Hepatocyte (in vitro differentiated cells): ENCODE data around the gene SIPA1L2. TPM values are rescaled to one million over a fixed set of nuclear protein-coding genes. Genes with fewer than 3 reads are reported as not detected.

Source experiments
- DNase-seq: peaks from one replicate; pipeline ENCODE4 v3.0.0-alpha.2; 2016; ENCODE audit warnings: low spot score
- H2AFZ ChIP-seq: fragments of 200-600 bp; sonication (generic); 2 replicates; pipeline ENCODE4 v1.6.0; 2016; ENCODE audit warnings: antibody characterized with exemption, mild to moderate bottlenecking
- H3K27ac ChIP-seq: fragments of 200-600 bp; sonication (generic); 2 replicates; pipeline ENCODE4 v1.5.1; 2016; ENCODE audit warnings: mild to moderate bottlenecking
- H3K27me3 ChIP-seq: fragments of 200-600 bp; sonication (generic); 2 replicates; pipeline ENCODE4 v1.6.1; 2016
- H3K36me3 ChIP-seq: fragments of 200-600 bp; sonication (generic); replicated peaks from 2 replicates; pipeline ENCODE4 v1.5.1; 2016; ENCODE audit warnings: low read depth; ENCODE audit not compliant: insufficient read depth
- H3K4me1 ChIP-seq: fragments of 200-600 bp; sonication (generic); 2 replicates; pipeline ENCODE4 v1.5.1; 2016; ENCODE audit warnings: mild to moderate bottlenecking, moderate library complexity; ENCODE audit not compliant: insufficient read depth
- H3K4me2 ChIP-seq: fragments of 200-600 bp; sonication (generic); 2 replicates; pipeline ENCODE4 v1.6.0; 2016
- H3K4me3 ChIP-seq: fragments of 200-600 bp; sonication (generic); 2 replicates; pipeline ENCODE4 v1.5.1; 2016; ENCODE audit warnings: mild to moderate bottlenecking
- H3K79me2 ChIP-seq: fragments of 200-600 bp; sonication (generic); 2 replicates; pipeline ENCODE4 v1.6.0; 2017; ENCODE audit warnings: mild to moderate bottlenecking
- H3K9me2 ChIP-seq: fragments of 200-600 bp; sonication (generic); replicated peaks from 2 replicates; pipeline ENCODE4 v1.6.0; 2017; ENCODE audit warnings: mild to moderate bottlenecking; ENCODE audit not compliant: insufficient read depth
- H3K9me3 ChIP-seq: fragments of 200-600 bp; sonication (generic); 2 replicates; pipeline ENCODE4 v1.5.1; 2016; ENCODE audit warnings: low read depth, mild to moderate bottlenecking
- H4K20me1 ChIP-seq: fragments of 200-600 bp; sonication (generic); 2 replicates; pipeline ENCODE4 v1.6.0; 2016; ENCODE audit warnings: mild to moderate bottlenecking; ENCODE audit not compliant: insufficient read depth, poor library complexity, severe bottlenecking
- CTCF ChIP-seq: fragments of 200-600 bp; sonication (generic); IDR thresholded peaks from 2 replicates; pipeline ENCODE4 v1.5.1; 2016; ENCODE audit warnings: antibody characterized with exemption, mild to moderate bottlenecking; ENCODE audit not compliant: poor library complexity
- EZH2 ChIP-seq: fragments of 200-600 bp; sonication (generic); IDR thresholded peaks from 2 replicates; pipeline ENCODE4 v1.6.1; 2016; ENCODE audit warnings: antibody characterized with exemption, mild to moderate bottlenecking, borderline replicate concordance
- EZH2phosphoT487 ChIP-seq: fragments of 200-600 bp; sonication (generic); IDR thresholded peaks from one replicate; pipeline ENCODE4 v1.6.1; 2018; ENCODE audit warnings: antibody characterized with exemption, mild to moderate bottlenecking, low read depth, moderate library complexity; ENCODE audit not compliant: unreplicated experiment, severe bottlenecking
- WGBS: methylation state at CpG from one replicate; pipeline ENCODE4 v1.1.6; 2016; ENCODE audit warnings: low lambda C conversion rate; ENCODE audit errors: missing lambda C conversion rate; 5-methylcytosine and 5-hydroxymethylcytosine counted together
- polyA plus RNA-seq: library from polyadenylated mRNA; unstranded; fragments of >200 nt; fragmentation: Nextera tagmentation; extraction: Ambion mirVana; gene quantifications from 2 replicates; pipeline ENCODE4 v1.2.1, GENCODE V29; 2016
- total RNA-seq: library from RNA; depleted of rRNA; stranded (reverse); fragments of >200 nt; gene quantifications from 2 replicates; pipeline ENCODE4 v1.2.3, GENCODE V29; 2014

Gene SIPA1L2
- total and polyA plus RNA-seq, 2 experiments from 2014 or later = 21.6 to 50.1 TPM

DNA sequence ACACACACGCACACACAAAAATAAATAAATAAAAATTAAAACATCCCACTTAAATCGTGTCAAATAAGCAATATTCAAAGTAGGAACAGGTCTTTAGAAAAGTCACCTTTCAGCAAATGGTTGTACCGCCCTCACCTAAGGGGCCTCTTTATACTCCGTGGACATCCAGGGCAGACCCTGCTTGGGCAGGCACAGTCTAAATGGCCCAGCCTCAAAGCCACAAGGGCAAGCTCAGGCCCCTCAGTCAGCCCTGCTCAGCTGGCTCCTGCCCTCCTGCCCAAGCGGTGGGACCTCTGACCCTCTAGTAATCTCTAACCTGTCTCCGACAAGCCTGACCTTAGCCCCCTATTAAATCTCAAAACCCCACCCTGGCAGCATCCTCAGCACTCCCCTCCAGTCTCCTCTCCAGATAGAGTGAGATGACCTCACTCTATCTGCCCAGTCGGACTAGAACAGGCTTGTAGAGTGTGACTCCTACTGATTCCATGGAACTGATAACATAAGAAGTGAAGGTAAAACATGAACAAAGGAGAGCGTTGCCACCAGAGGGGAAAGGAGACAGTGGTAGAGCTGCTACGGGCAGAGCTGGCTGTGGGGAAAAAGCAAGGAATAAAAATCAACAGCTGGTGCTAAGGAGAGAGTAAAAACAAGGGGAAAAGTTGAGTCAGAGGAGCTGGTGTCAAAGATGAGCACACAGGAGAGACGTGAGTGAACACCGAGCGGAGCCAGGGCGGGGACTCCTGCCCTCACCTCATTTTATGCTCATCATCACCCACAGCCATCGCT lies 36.0 kb downstream of the SIPA1L2 start:
- H3K4me1 ChIP-seq = peaks cover 10% of the 10 kb centered on the region
- no peaks in the 10 kb centered on the region for H3K27me3 ChIP-seq
- no peak overlapping the region for H2AFZ ChIP-seq
- H3K79me2 ChIP-seq = peaks cover 92% of the 10 kb centered on the region
- no peaks in the 10 kb centered on the region for H3K9me2 ChIP-seq
- no peaks in the 10 kb centered on the region for H3K36me3 ChIP-seq
- H3K27ac ChIP-seq = no peak overlapping the region
- peak; percentile 58 for DNase-seq
- TF ChIP-seq CTCF = no peak
- TF ChIP-seq EZH2phosphoT487 = no peak
- no peak for TF ChIP-seq EZH2
- H3K4me2 ChIP-seq = no peak overlapping the region
- 58% methylated on average over 14 of the region's 14 CpGs for WGBS
- H3K4me3 ChIP-seq = no peak overlapping the region
- no peaks in the 10 kb centered on the region for H3K9me3 ChIP-seq
- H4K20me1 ChIP-seq = peaks cover 3% of the 10 kb centered on the region

- Histone ChIP-seq H3K4me3 (no peak overlapping the region), H3K27me3 (no peaks in the 10 kb centered on the region), H3K4me1 (peaks cover 10% of the 10 kb centered on the region), H3K79me2 (peaks cover 93% of the 10 kb centered on the region), H3K9me3 (no peaks in the 10 kb centered on the region), H4K20me1 (no peaks in the 10 kb centered on the region), H3K9me2 (no peaks in the 10 kb centered on the region), H2AFZ (no peak overlapping the region), H3K4me2 (no peak overlapping the region), H3K36me3 (no peaks in the 10 kb centered on the region), H3K27ac (no peak overlapping the region)
- DNase-seq = no peak
- WGBS = 88% methylated on average over 3 of the region's 3 CpGs
- no peak for TF ChIP-seq CTCF
- TF ChIP-seq EZH2 = no peak
- no peak for TF ChIP-seq EZH2phosphoT487
These were observed 38.6 kb downstream of the SIPA1L2 start for GRCh38 chr1:232591344-232591743.

DNA sequence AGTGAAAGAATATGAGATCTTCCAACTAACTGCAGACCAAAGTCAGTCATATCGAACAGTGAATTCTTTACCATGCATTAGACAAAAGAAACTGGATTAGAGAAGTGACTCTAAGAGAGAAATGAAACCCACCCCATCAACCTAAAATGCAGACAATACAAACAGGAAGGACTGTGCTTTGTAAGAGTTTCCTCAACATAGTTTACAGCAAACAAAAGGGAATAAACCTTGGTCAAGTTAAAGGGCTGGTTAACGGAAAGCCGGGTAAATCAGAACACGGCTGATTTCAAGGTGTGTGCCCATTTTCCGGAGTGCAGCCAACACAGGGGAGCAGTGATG lies 39.2 kb downstream of the SIPA1L2 start:
- no peak overlapping the region for H2AFZ ChIP-seq
- no peaks in the 10 kb centered on the region for H3K27me3 ChIP-seq
- peaks cover 10% of the 10 kb centered on the region for H3K4me1 ChIP-seq
- no peak overlapping the region for H3K4me2 ChIP-seq
- H3K27ac ChIP-seq = peak overlapping the region; percentile 34
- WGBS = 96% methylated on average over 5 of the region's 5 CpGs
- no peaks in the 10 kb centered on the region for H3K9me2 ChIP-seq
- no peak for DNase-seq
- no peaks in the 10 kb centered on the region for H4K20me1 ChIP-seq
- H3K79me2 ChIP-seq = peaks cover 93% of the 10 kb centered on the region
- H3K9me3 ChIP-seq = no peaks in the 10 kb centered on the region
- no peaks in the 10 kb centered on the region for H3K36me3 ChIP-seq
- no peak overlapping the region for H3K4me3 ChIP-seq
- no peak for TF ChIP-seq EZH2
- no peak for TF ChIP-seq CTCF
- TF ChIP-seq EZH2phosphoT487 = no peak
